Brain microvascular endothelial cell (primary cell): ENCODE measurements around the gene ATP5F1D.

ENCODE experiments used
- DNase-seq: peaks from one replicate; pipeline ENCODE4 v3.0.0-alpha.2; 2020
- H3K27ac ChIP-seq: fragments of 250-450 bp; sonication (Bioruptor Pico); 2 replicates; pipeline ENCODE4 v1.5.1; 2020; ENCODE audit warnings: mild to moderate bottlenecking, moderate library complexity
- H3K27me3 ChIP-seq: fragments of 250-450 bp; sonication (Bioruptor Pico); replicated peaks from 2 replicates; pipeline ENCODE4 v1.5.1; 2020; ENCODE audit warnings: mild to moderate bottlenecking
- H3K36me3 ChIP-seq: fragments of 250-450 bp; sonication (Bioruptor Pico); replicated peaks from 2 replicates; pipeline ENCODE4 v1.5.1; 2020; ENCODE audit warnings: mild to moderate bottlenecking
- H3K4me3 ChIP-seq: 2 replicates; pipeline ENCODE4 v1.5.1; 2011; ENCODE audit warnings: low read depth, mild to moderate bottlenecking, control low read depth, low read length, moderate library complexity
- in situ Hi-C: cut with HindIII; loops from 2 replicates; pipeline ENCODE4 v1.10.0; 2017; ENCODE audit warnings: low sequenced_read_pairs, low pct_ligation_motif_present
- TF ChIP-seq, protein P1 (sequence below): IDR thresholded peaks from 2 replicates; pipeline ENCODE4 v1.5.1; 2011; ENCODE audit warnings: low read depth, mild to moderate bottlenecking, moderate library complexity, low read length, control low read depth, inconsistent platforms; ENCODE audit errors: missing control alignments

ATP5F1D gene

DNA sequence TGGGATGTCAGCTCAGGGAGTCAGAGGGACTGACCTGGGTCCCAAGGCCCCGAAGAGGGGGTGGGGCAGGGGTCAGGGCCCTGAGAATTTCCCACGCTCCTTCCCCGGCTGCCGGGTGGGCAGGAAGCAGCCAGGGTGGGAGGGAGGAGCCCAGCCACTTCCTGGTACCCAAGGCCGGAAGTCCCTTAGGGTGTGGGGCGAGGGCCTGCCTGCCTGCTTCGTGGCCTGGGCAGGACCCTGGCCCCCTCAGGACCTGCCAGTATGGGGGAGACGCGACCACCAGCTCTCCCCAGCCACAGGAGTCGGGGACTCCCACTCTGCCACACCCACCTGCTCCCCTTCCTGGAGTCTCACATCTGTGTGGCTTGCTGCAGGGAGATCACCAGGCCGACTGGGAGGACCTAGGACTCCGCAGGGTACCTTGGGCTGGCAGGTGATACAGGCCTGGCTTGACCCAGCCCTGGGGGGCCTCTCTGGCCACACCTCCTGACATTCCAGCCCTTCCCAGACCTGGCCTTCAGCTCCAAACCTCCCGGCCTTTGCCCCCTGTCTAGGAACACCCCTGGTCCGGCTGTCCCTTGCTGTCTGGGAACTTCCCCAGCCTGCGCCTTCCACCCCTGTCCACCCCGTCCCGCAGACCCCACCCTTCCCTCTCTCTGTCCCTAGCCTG lies 17.8 kb downstream of the ATP5F1D start:
- peak overlapping the region; percentile 5 for H3K27ac ChIP-seq
- peaks cover 39% of the 10 kb centered on the region for H3K36me3 ChIP-seq
- DNase-seq: no peak
- TF ChIP-seq, protein P1, sequence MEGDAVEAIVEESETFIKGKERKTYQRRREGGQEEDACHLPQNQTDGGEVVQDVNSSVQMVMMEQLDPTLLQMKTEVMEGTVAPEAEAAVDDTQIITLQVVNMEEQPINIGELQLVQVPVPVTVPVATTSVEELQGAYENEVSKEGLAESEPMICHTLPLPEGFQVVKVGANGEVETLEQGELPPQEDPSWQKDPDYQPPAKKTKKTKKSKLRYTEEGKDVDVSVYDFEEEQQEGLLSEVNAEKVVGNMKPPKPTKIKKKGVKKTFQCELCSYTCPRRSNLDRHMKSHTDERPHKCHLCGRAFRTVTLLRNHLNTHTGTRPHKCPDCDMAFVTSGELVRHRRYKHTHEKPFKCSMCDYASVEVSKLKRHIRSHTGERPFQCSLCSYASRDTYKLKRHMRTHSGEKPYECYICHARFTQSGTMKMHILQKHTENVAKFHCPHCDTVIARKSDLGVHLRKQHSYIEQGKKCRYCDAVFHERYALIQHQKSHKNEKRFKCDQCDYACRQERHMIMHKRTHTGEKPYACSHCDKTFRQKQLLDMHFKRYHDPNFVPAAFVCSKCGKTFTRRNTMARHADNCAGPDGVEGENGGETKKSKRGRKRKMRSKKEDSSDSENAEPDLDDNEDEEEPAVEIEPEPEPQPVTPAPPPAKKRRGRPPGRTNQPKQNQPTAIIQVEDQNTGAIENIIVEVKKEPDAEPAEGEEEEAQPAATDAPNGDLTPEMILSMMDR: no peak
- H3K27me3 ChIP-seq: no peaks in the 10 kb centered on the region
- in situ Hi-C loops: no loop called here
- H3K4me3 ChIP-seq: no peak overlapping the region

DNA sequence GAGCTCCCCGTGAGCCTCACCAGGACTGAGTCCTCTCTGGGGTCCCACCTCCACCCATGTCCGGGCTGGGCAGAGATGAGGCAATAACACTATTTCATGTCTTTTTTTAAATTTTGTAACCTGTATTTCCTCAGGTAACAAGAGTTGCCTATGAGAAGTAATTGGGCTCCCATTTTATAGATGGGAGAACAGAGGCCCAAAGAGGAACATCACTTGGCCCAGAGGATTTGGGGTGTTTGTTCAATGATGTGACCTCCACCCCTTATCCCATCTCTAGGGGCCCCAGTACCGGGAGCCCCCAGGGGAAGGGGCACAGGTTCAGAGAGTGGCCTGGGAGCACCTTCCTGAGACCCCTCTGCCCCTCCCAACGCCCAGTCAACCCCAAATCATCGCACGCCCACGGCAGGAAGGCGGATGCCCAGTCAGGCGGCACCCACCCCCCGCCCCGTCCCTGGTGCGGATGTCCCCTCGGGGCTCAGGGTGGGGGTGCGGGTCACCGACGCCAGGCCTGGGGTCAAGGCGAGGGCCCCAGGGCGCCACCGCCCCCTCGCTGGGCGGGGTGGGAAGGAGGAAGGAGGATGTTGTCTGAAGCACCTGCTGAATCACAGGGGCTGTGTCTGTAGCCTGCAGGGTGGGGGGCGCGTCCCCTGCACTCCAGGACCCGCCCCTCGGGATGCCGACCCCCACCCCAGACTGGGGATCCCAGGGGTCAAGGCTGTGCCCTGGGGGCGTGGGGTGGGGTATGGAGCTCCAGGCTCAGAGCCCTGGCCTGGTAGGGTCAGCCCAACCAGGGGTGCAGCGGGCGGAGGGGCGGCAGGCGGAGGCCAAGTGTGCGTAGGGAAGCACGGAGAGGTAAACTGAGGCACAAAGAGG lies 18.6 kb downstream of the ATP5F1D start:
- DNase-seq: no peak

DNA sequence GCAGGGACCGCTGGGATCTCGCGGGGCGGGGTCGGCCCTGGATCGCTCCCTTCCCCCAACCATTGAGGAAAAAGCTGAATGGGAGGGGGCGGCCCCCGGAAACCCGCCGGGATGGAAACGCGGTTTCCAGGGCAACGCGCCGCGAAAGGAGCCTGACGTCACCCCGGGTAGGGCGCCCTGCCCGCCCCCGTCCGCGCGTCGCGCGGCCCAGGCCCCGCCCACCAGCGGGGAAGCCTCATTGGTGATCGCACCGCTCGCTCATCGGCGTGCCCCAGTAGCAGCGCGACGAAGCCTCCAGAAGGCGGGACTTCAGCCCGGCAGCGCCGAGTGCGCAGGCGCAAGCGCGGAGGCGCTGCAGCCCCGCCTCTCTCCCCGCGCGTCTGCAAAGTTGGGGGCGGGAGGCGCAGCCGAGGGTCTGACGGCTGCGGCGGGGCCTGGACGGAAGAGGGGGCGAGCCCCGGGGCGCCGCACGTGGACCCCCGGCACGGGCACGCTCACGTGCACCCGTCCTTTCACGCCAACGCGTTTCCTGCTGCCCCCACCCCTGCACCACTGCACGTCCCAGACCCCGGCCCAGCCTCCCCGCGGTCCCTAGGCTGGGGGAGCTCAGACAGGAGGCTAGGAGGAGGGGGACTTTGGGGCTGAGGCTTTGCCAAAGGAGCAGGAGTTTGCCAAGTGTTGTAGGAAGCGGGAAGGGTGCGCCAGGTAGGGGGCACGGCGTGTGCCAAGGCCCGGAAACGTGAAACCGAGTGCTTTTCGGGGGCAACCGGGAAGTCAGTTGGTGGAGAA lies 19.4 kb downstream of the ATP5F1D start:
- Histone ChIP-seq H3K4me3 (peak overlapping the region; percentile 61), H3K27ac (peak overlapping the region; percentile 64), H3K36me3 (peaks cover 22% of the 10 kb centered on the region), H3K27me3 (no peaks in the 10 kb centered on the region)
- DNase-seq: peak; percentile 93
- TF ChIP-seq, protein P1: no peak
- in situ Hi-C loops: no loop called here

More for the DNA sequence above, 18.6 kb downstream of the ATP5F1D start:
- TF ChIP-seq, protein P1: no peak
- Histone ChIP-seq H3K27me3 (no peaks in the 10 kb centered on the region), H3K27ac (peak overlapping the region; percentile 5), H3K4me3 (peak overlapping the region; percentile 37), H3K36me3 (peaks cover 31% of the 10 kb centered on the region)
- in situ Hi-C loops: no loop called here

DNA sequence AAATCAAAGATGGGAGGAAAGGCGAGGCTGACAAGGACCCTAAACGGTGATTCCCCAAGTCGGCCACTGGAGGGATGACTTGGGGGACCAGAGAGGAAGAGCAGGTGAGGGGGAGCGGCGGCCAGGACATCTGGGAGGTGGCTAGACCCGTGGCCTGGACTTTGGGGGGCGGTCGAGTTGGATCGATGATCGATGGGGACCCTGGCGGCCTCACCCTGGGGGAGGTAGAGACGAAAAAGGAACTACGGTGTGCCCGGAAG lies 19.9 kb downstream of the ATP5F1D start:
- in situ Hi-C loops: no loop called here
- peak overlapping the region; percentile 64 for H3K27ac ChIP-seq
- H3K4me3 ChIP-seq: peak overlapping the region; percentile 61
- peaks cover 19% of the 10 kb centered on the region for H3K36me3 ChIP-seq
- H3K27me3 ChIP-seq: no peaks in the 10 kb centered on the region
- TF ChIP-seq, protein P1: peak; percentile 42
- DNase-seq: no peak

DNA sequence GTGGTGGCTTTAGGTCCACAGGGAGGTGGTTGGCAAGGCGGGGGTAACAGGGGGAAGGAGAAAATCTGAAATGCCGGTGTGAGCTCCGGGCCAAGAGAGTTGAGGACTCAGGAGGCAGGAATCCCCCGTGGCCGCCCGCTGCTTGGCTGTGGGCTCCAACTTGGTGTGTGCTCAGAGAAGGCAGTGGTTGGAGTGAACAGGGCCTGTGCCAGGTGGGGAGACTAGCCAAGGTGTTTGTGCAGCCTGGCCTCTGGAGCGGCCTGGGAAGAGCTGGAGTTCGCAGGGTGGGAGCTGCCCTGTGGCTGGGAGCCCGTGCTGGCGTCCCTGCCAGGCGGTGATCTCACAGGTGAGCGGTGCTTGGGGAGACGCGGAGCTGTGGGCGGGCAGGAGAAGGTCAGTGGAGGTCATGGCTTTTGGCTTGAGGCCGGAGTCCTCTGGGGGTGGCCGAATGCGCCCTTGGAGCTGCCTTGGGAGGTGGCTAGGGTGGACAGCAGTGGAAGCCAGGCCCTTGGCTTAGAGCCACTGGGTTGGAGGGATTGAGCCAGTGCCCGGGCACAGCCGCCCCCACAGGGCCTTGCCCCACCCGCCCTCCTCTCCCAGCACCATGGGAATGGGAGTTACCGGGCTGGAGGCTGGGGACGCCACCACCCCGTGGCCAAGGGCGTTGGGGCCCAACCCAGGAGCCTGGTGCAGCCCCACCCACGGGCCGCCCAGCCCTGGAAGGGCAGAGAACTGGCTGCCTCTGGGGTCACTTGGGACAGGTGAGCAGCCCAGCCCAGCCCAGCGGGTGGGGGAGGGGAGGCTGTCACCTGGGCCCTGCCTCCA lies 20.5 kb downstream of the ATP5F1D start:
- no peak for DNase-seq
- peak overlapping the region; percentile 61 for H3K4me3 ChIP-seq
- peaks cover 14% of the 10 kb centered on the region for H3K36me3 ChIP-seq
- peak overlapping the region; percentile 64 for H3K27ac ChIP-seq
- TF ChIP-seq, protein P1: no peak
- in situ Hi-C loops: no loop called here
- H3K27me3 ChIP-seq: no peaks in the 10 kb centered on the region
